ENCODE data around the gene CCDC184.

The CCDC184 gene

DNA sequence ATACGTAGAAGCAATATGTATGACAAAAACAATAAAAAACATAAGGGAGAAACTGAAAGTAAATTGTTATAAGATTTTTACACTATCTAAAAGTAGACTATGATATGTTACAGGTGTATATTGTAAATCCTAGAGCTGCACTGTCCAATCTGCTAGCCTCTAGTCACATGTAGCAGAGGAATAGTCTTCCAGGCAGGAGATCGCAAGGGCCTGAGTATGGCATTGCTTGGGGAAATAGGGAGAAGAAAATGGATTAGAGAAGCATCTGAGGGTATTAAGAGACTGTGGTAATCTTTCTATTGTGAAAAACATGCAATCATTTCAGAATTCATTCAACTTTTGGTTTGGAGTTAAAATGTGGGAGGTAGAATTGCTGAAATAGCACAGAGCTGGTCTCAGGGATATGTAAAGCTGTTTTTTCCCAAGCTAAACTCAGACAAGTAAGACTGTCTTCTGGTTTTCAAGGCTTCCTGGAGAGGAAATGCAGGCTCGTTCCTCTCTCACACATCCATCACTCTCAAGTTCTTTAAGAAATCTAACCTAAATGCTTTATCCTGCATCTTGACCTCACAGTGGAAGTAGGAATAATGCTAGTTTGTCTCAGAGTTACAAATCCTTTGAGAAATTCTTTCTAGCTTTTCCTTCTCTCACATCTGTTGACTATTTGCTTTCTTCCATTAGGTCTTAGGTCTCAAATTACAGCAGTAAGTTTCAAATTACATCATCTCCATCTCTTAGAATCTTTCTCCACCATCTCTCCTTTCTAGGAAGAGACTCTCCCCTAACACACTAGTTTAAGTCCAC is 7.6 kb upstream of the CCDC184 start:
- H3K27me3 ChIP-seq (ENCODE audit: low read length) = no peaks in the 10 kb centered on the region
- no peaks in the 10 kb centered on the region for H3F3A ChIP-seq (ENCODE audit: insufficient read depth)
- no peaks in the 10 kb centered on the region for H3K9me3 ChIP-seq (ENCODE audit: insufficient read depth, low read length)
- no peak overlapping the region for H3K4me2 ChIP-seq (ENCODE audit: low read depth, low read length, poor library complexity, severe bottlenecking)
- H3K27ac ChIP-seq (ENCODE audit: low read depth, low read length) = no peak overlapping the region
- H4K20me1 ChIP-seq (ENCODE audit: low read depth, low read length) = no peaks in the 10 kb centered on the region
- no peak for TF ChIP-seq EZH2phosphoT487 (conservative IDR thresholded peaks at IDR 0.05; ENCODE audit: low read length)
- TF ChIP-seq, protein P1, sequence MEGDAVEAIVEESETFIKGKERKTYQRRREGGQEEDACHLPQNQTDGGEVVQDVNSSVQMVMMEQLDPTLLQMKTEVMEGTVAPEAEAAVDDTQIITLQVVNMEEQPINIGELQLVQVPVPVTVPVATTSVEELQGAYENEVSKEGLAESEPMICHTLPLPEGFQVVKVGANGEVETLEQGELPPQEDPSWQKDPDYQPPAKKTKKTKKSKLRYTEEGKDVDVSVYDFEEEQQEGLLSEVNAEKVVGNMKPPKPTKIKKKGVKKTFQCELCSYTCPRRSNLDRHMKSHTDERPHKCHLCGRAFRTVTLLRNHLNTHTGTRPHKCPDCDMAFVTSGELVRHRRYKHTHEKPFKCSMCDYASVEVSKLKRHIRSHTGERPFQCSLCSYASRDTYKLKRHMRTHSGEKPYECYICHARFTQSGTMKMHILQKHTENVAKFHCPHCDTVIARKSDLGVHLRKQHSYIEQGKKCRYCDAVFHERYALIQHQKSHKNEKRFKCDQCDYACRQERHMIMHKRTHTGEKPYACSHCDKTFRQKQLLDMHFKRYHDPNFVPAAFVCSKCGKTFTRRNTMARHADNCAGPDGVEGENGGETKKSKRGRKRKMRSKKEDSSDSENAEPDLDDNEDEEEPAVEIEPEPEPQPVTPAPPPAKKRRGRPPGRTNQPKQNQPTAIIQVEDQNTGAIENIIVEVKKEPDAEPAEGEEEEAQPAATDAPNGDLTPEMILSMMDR (IDR thresholded peaks at IDR 0.05; ENCODE audit: insufficient read depth, low read length, poor library complexity, severe bottlenecking) = no peak
- H3K36me3 ChIP-seq (ENCODE audit: low read length) = no peaks in the 10 kb centered on the region
- H3K79me2 ChIP-seq (ENCODE audit: insufficient read depth, low read length) = no peaks in the 10 kb centered on the region
- no peaks in the 10 kb centered on the region for H3K9me2 ChIP-seq (replicated peaks; ENCODE audit: insufficient read depth, low read length)
- no peak overlapping the region for H2AFZ ChIP-seq (ENCODE audit: low read depth, low read length, severe bottlenecking)
- no peak overlapping the region for H3K9ac ChIP-seq (ENCODE audit: low read length)
- no peak overlapping the region for H3K4me3 ChIP-seq (ENCODE audit: insufficient read depth, low read length, poor library complexity, severe bottlenecking)

DNA sequence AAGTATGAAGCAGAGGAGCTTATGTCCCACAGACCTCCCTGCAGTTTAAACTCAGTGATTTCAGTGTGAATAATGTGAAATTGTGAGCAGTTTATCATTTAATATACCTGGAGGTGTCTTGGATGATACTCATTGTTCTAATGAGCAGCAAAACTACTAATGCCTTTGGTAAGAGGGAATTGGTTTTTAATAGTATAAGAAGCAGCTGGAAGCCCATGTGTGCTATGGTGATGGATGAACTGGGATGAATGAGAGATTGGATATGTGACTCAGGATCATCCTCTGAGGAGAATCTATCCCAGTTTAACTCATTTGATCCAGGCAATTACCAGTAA is 7.1 kb upstream of the CCDC184 start:
- H3K27ac ChIP-seq (ENCODE audit: low read depth, low read length) = no peak overlapping the region
- H3K9me2 ChIP-seq (replicated peaks; ENCODE audit: insufficient read depth, low read length) = no peaks in the 10 kb centered on the region
- no peak overlapping the region for H3K9ac ChIP-seq (ENCODE audit: low read length)
- H3K27me3 ChIP-seq (ENCODE audit: low read length) = no peaks in the 10 kb centered on the region
- H3K4me2 ChIP-seq (ENCODE audit: low read depth, low read length, poor library complexity, severe bottlenecking) = no peak overlapping the region
- H2AFZ ChIP-seq (ENCODE audit: low read depth, low read length, severe bottlenecking) = no peak overlapping the region
- no peaks in the 10 kb centered on the region for H3K79me2 ChIP-seq (ENCODE audit: insufficient read depth, low read length)
- no peaks in the 10 kb centered on the region for H4K20me1 ChIP-seq (ENCODE audit: low read depth, low read length)
- no peaks in the 10 kb centered on the region for H3K36me3 ChIP-seq (ENCODE audit: low read length)
- H3F3A ChIP-seq (ENCODE audit: insufficient read depth) = no peaks in the 10 kb centered on the region
- TF ChIP-seq, protein P1 (IDR thresholded peaks at IDR 0.05; ENCODE audit: insufficient read depth, low read length, poor library complexity, severe bottlenecking) = no peak
- no peak for TF ChIP-seq EZH2phosphoT487 (conservative IDR thresholded peaks at IDR 0.05; ENCODE audit: low read length)
- H3K9me3 ChIP-seq (ENCODE audit: insufficient read depth, low read length) = no peaks in the 10 kb centered on the region
- no peak overlapping the region for H3K4me3 ChIP-seq (ENCODE audit: insufficient read depth, low read length, poor library complexity, severe bottlenecking)

DNA sequence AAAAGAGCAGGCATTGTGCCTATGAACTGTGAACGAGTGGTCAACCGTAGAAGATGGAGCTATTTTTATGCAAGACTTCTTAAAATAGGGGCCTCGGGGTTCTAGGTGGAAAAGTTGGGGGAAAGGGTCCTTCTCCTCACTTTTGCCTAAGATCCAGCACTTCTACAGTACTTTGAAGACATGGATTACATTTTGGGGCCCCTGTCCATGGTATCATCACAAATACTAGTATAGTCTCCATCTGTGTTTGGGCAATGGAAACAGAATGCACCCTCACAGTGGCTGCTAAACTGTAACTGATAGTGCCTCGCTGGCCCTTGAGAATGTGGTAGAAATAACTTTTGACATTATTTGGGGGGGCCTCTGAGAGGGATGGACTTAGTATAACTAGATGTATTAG is 5.5 kb upstream of the CCDC184 start:
- Histone ChIP-seq H4K20me1 (ENCODE audit: low read depth, low read length) (no peaks in the 10 kb centered on the region), H3K9ac (ENCODE audit: low read length) (no peak overlapping the region), H3K27ac (ENCODE audit: low read depth, low read length) (no peak overlapping the region), H3K79me2 (ENCODE audit: insufficient read depth, low read length) (no peaks in the 10 kb centered on the region), H2AFZ (ENCODE audit: low read depth, low read length, severe bottlenecking) (no peak overlapping the region), H3K9me2 (replicated peaks; ENCODE audit: insufficient read depth, low read length) (no peaks in the 10 kb centered on the region), H3K4me2 (ENCODE audit: low read depth, low read length, poor library complexity, severe bottlenecking) (no peak overlapping the region), H3K36me3 (ENCODE audit: low read length) (no peaks in the 10 kb centered on the region), H3K9me3 (ENCODE audit: insufficient read depth, low read length) (no peaks in the 10 kb centered on the region), H3F3A (ENCODE audit: insufficient read depth) (no peaks in the 10 kb centered on the region), H3K4me3 (ENCODE audit: insufficient read depth, low read length, poor library complexity, severe bottlenecking) (no peak overlapping the region), H3K27me3 (ENCODE audit: low read length) (no peaks in the 10 kb centered on the region)
- TF ChIP-seq EZH2phosphoT487 (conservative IDR thresholded peaks at IDR 0.05; ENCODE audit: low read length) = no peak
- TF ChIP-seq, protein P1 (IDR thresholded peaks at IDR 0.05; ENCODE audit: insufficient read depth, low read length, poor library complexity, severe bottlenecking) = no peak

Data from SU-DHL-6 (cell line).